HL-60 (cell line): ENCODE data around the gene FNIP2.

Experiments used
- POLR2AphosphoS5 ChIP-seq: IDR thresholded peaks from 2 replicates; pipeline ENCODE4 v1.6.1; 2012; ENCODE audit warnings: low read depth
- SPI1 ChIP-seq: IDR thresholded peaks from 2 replicates; pipeline ENCODE4 v1.6.1; 2012; ENCODE audit warnings: low read depth, mild to moderate bottlenecking, borderline replicate concordance
- TF ChIP-seq, protein P1 (sequence below): IDR thresholded peaks from 2 replicates; pipeline ENCODE4 v1.6.1; 2012; ENCODE audit warnings: low read depth; ENCODE audit not compliant: insufficient replicate concordance
- TF ChIP-seq, protein P2 (sequence below): IDR thresholded peaks from one replicate; pipeline ENCODE4 v1.5.1; 2011; ENCODE audit warnings: low read length, control low read depth, inconsistent platforms; ENCODE audit not compliant: insufficient read depth

DNA sequence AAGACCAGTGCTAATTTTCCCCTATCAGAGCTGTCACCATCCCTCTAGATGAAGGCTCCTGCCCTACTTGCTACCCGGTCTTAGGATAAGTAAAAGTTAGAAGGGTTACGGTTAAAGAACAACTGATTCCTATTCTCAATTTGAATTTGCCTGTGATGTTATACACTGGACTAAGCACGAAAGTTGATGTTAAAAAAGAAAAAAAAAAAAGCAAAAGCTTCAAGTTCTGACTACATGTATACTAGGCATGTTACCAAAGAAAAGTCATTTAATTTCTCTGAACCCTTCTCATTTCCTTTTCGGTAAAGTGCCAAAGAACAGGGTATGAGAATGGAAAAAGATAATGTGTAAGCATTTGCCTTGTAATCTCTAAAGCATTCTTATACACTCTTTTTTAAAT is 44.2 kb upstream of the FNIP2 start:
- TF ChIP-seq, protein P1, sequence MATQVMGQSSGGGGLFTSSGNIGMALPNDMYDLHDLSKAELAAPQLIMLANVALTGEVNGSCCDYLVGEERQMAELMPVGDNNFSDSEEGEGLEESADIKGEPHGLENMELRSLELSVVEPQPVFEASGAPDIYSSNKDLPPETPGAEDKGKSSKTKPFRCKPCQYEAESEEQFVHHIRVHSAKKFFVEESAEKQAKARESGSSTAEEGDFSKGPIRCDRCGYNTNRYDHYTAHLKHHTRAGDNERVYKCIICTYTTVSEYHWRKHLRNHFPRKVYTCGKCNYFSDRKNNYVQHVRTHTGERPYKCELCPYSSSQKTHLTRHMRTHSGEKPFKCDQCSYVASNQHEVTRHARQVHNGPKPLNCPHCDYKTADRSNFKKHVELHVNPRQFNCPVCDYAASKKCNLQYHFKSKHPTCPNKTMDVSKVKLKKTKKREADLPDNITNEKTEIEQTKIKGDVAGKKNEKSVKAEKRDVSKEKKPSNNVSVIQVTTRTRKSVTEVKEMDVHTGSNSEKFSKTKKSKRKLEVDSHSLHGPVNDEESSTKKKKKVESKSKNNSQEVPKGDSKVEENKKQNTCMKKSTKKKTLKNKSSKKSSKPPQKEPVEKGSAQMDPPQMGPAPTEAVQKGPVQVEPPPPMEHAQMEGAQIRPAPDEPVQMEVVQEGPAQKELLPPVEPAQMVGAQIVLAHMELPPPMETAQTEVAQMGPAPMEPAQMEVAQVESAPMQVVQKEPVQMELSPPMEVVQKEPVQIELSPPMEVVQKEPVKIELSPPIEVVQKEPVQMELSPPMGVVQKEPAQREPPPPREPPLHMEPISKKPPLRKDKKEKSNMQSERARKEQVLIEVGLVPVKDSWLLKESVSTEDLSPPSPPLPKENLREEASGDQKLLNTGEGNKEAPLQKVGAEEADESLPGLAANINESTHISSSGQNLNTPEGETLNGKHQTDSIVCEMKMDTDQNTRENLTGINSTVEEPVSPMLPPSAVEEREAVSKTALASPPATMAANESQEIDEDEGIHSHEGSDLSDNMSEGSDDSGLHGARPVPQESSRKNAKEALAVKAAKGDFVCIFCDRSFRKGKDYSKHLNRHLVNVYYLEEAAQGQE = no peak
- TF ChIP-seq, protein P2, sequence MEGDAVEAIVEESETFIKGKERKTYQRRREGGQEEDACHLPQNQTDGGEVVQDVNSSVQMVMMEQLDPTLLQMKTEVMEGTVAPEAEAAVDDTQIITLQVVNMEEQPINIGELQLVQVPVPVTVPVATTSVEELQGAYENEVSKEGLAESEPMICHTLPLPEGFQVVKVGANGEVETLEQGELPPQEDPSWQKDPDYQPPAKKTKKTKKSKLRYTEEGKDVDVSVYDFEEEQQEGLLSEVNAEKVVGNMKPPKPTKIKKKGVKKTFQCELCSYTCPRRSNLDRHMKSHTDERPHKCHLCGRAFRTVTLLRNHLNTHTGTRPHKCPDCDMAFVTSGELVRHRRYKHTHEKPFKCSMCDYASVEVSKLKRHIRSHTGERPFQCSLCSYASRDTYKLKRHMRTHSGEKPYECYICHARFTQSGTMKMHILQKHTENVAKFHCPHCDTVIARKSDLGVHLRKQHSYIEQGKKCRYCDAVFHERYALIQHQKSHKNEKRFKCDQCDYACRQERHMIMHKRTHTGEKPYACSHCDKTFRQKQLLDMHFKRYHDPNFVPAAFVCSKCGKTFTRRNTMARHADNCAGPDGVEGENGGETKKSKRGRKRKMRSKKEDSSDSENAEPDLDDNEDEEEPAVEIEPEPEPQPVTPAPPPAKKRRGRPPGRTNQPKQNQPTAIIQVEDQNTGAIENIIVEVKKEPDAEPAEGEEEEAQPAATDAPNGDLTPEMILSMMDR = no peak
- no peak for TF ChIP-seq POLR2AphosphoS5
- no peak for TF ChIP-seq SPI1
